ENCODE data around the gene RIPOR3.
"Not testable (repeated sequence)": the region's sequence is repeated elsewhere in the genome, so short reads cannot be mapped to it uniquely, and the experiment has no call there.

RIPOR3 gene

GRCh38 chr20:50676858-50677257, 14.5 kb downstream of the RIPOR3 start:
- DNase-seq = no peak

DNA sequence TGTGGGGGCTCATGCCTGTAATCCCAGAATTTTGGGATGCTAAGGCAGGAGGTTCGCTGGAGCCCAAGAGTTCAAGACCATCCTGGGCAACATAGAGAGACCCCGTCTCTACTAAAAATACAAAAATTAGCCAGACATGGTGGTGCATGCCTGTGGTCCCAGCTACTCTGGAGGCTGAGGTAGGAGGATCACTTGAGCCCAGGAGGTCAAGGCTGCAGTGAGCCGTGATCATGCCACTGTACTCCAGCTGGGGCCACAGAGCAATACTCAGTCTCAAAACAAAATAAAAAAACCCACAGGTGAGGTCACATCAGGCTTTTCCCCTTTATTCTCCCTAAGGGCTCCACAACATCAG, 15.0 kb downstream of the RIPOR3 start:
- not testable (repeated sequence) for DNase-seq

GRCh38 chr20:50675671-50676376, 15.5 kb downstream of the RIPOR3 start:
- DNase-seq = no peak

DNA sequence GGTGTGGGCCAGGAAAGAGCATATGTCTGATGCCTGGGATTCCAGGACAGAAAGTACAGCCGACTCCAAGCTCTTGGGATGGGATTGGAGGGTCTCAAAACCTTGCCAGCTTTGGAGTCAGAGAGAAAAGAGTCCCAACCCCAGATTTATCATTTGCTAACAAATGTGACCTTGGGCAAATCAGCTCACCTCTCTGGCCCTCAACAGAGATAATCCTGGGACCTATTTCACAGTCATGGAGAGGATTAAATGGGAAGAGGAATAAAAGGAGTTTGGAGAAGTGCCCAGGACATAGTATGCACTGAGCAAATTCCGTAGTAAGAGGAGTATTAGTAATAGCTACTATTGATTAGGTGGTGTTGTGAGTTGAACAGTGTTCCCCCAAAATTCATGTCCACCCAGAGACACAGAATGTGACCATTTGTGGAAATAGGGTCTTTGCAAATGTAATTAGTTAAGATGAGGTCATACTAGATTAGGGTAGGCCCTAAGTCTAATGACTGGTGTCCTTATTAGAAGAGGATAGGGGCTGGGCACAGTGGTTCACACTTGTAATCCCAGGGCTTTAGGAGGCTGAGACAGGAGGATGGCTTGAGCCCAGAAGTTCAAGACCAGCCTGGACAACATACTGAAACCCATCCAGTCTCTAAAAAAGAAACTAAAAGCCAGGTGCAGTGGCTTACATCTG, 17.1 kb downstream of the RIPOR3 start:
- DNase-seq = no peak

DNA sequence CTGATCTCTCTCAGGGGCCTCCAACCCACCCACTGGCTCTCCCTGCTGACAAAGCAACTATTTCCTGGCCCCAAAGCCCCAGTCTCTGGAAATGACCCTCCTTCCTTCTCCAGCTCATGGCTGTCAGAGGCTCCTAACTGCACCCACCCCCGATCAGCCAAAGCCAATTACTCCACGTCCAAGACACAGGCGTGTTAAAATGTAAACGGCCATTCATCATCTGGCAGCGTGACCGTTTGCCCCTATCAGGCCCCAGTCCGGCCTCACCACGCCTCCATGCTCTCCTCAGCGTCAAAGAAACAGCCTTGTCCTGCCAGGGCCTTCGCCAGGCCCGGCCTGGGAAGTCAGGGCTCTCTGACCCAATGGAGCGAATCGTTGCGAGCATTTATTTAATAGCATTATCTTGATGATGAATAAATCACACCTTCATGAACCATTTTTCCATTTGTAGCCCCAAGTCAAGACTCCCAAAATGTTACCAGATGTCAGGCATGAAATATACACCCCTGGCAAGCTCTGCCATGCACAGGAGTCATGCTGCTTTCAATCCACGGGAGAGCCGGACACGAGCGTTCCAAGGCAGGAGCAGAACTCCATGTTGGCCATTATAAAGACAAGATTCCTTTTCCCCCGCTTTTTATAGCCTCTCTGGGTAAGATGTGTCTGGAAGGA, 17.7 kb downstream of the RIPOR3 start:
- no peak for DNase-seq

- DNase-seq = no peak
Observed at GRCh38 chr20:50673146-50673465, 18.2 kb downstream of the RIPOR3 start.

DNA sequence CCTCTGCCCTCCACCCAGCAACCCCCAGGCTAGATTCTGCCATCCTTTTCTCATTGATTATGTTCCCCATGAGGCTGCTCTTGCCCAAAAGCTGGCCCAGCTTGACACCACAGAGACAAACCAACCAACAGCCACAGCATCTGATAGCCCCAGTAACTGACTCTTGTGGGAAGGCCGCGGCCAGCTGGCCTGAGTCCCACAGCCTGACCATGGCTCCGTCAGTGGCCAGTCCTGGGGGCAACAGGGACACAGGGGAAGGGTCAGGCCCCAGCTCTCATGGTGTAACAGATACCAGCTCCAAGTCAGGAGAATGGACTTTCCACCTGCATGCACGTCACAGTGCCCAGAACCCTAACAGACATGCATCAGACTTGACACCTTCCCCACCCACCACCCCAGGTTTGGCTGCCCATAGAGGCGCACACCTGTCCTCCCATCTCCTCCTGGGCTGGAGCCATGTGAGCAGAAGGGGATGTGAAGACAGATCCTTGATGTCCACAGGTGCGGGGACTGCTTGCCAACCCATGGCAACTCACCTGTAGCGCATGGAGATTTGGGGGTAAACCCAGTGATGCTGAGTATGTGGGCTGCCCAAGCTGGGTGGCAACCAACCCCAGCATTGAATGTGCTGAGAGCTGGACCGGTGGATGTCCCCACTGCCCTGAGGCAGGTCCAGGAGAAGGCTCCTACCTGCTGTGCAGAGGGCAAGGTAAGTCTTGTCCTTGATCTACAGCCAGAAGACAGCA, 18.8 kb downstream of the RIPOR3 start:
- no peak for DNase-seq

DNA sequence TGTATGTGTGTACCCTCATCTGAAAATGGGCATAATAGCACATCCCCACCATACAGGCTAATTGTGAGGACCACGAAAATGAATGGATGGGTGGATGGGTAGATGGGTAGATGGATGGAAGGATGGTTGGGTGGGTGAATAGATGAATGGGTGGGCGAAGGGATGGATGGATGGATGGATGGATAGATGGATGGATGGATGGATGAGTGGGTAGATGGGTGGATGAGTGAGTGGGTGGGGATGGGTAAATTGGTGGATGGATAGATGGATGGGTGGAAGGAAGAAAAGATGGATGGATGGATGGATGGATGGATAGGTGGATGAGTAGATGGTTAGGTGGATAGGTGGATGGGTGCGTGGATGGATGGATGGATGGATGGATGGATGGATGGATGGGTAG, 19.7 kb downstream of the RIPOR3 start:
- DNase-seq = no peak

- DNase-seq = not testable (repeated sequence)
Observed at GRCh38 chr20:50671010-50671409, 20.3 kb downstream of the RIPOR3 start.

GRCh38 chr20:50670126-50670862, 21.0 kb downstream of the RIPOR3 start:
- DNase-seq = no peak

- no peak for DNase-seq
Observed at GRCh38 chr20:50668798-50669197, 22.5 kb downstream of the RIPOR3 start.

GRCh38 chr20:50668326-50668725, 23.0 kb downstream of the RIPOR3 start:
- DNase-seq = no peak

DNA sequence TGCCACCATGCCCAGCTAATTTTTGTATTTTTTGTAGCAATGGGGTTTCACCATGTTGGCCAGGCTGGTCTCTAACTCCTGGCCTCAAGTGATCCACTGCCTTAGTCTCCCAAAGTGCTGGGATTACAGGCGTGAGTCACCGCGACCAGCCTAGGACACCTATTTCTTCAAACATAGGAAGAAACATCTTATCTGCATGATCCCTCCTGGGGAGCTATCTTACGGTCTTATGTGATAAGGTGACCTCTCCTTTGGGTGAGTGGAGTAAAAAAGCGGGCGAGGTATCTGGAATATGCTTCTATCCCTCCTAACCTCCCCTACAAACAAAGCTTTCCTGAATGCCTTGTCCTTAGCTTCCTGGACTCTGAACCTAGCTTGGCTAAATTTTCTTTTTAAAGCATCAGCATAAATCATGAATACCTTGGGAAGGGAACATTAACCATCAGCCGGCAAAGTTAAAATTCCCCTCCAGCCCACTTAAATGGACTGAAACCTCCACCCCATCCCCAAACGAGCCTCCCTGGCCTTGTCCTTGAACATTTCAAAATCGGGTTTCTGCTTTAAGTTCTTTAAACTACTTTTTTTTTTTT, 24.5 kb downstream of the RIPOR3 start:
- no peak for DNase-seq

- DNase-seq = no peak
Observed at GRCh38 chr20:50664254-50664653, 27.1 kb downstream of the RIPOR3 start.

- no peak for DNase-seq
Observed at GRCh38 chr20:50663095-50663821, 28.1 kb downstream of the RIPOR3 start.

DNA sequence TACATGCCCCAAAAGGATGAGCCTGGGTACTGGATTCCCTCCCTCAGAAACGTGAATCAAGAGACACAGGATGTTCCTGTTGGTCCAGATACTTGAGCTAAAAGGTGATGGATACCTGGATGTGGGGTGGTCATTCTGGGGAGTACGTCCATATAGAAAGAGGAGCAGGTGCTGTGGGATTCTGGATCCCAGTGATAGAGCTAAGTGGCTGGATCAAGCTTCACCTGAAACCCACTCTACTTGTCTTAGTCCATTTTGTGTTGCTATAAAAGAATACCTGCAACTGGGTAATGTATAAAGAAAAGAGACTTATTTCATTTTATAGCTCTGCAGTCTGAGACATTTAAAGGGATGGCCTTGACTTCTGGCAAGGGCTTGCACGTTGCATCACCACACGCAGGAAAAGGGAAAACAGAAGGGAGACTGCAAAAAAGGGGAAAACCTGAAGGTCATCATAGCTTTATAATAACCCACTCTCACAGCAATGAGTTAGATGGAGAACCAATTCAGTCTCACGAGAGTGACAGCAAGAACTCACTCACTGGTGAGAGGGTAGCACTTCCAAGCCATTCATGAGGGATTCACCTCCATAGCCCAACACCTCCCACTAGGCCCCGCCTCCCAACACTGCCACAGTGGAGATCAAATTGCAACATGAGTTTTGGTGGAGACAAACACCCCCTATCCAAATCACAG, 31.2 kb downstream of the RIPOR3 start:
- DNase-seq = no peak

DNA sequence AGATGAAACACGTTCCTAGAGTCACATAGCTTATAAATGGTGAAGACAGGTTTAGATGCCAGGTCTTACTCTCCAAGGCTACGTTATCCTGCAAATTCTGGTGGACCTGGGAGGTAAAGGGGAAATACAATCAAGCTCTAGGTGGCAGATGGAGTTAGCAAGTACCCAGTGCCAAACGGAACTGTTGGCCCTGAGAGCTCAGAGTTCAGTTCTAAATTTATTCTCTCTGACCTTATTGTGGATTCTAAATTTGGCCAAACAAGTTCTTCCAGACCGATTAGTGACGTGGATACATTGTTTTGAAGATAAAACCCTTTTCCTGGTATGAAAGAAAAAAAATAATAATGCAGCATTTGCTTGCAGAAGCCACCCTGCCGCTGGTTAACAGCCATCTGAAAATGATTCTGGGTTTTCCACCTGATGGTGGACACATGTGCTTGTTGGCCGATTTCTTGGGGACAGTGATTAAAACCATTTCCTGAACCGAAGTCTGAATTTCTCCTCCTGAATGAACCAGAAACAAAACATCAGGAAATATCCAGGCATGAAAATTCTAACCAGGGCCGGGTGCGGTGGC, 32.5 kb downstream of the RIPOR3 start:
- no peak for DNase-seq

- DNase-seq = no peak
Observed at GRCh38 chr20:50655311-50655880, 35.9 kb downstream of the RIPOR3 start.

GRCh38 chr20:50654904-50655303, 36.4 kb downstream of the RIPOR3 start:
- no peak for DNase-seq

- no peak for DNase-seq
Observed at GRCh38 chr20:50652702-50653294, 38.5 kb downstream of the RIPOR3 start.

Data from cortex of kidney (tissue), 1 donor.